Astrocyte of the cerebellum (primary cell): ENCODE data around the gene FLT4.

Experiments
- DNase-seq: peaks from one replicate; pipeline ENCODE4 v3.0.0-alpha.2; 2011; ENCODE audit warnings: low read depth
- H3K4me3 ChIP-seq: 2 replicates; pipeline ENCODE4 v1.5.1; 2011; ENCODE audit warnings: mild to moderate bottlenecking, low read depth, low read length, moderate library complexity
- CTCF ChIP-seq: IDR thresholded peaks from 2 replicates; pipeline ENCODE4 v1.5.1; 2012; ENCODE audit warnings: low read length, low read depth, moderate library complexity, mild to moderate bottlenecking; ENCODE audit errors: missing control alignments
- in situ Hi-C: cut with HindIII; loops from 2 replicates; pipeline ENCODE4 v1.10.0; 2017; ENCODE audit warnings: low sequenced_read_pairs

Gene FLT4

GRCh38 chr5:180598797-180599589 is 50.4 kb downstream of the FLT4 start:
- no peak for TF ChIP-seq CTCF
- H3K4me3 ChIP-seq = no peak overlapping the region
- no peak for DNase-seq
- in situ Hi-C loops = no loop called here

- no peak for DNase-seq
- no peak overlapping the region for H3K4me3 ChIP-seq
- no peak for TF ChIP-seq CTCF
Observed at GRCh38 chr5:180598316-180598701, 51.1 kb downstream of the FLT4 start.

GRCh38 chr5:180596668-180597231 is 52.6 kb downstream of the FLT4 start:
- DNase-seq = no peak
- H3K4me3 ChIP-seq = no peak overlapping the region
- TF ChIP-seq CTCF = no peak
- in situ Hi-C loops = no loop called here

More at GRCh38 chr5:180598316-180598701, 51.1 kb downstream of the FLT4 start:
- in situ Hi-C loops = no loop called here

- DNase-seq = no peak
- in situ Hi-C loops = no loop called here
- no peak overlapping the region for H3K4me3 ChIP-seq
- TF ChIP-seq CTCF = no peak
Observed at GRCh38 chr5:180596115-180596667, 53.2 kb downstream of the FLT4 start.

- H3K4me3 ChIP-seq = no peak overlapping the region
- in situ Hi-C loops = no loop called here
- DNase-seq = no peak
- no peak for TF ChIP-seq CTCF
Observed at GRCh38 chr5:180595381-180596114, 53.9 kb downstream of the FLT4 start.

- no peak overlapping the region for H3K4me3 ChIP-seq
- TF ChIP-seq CTCF = no peak
- in situ Hi-C loops = no loop called here
- no peak for DNase-seq
Observed at GRCh38 chr5:180595046-180595379, 54.4 kb downstream of the FLT4 start.
